ENCODE results near the gene CHCHD10. TPM values are rescaled to one million over a fixed set of nuclear protein-coding genes. Genes with fewer than 3 reads are reported as not detected.

CHCHD10 gene
- total and polyA plus RNA-seq, 2 donors (not counting 1 experiment from before 2014, with no cell fraction given), result 54.0 to 124 TPM

- ChIA-PET CTCF (interaction anchor here (0.8 to 2.3 kb wide), 6 partner anchors 15 to 68 kb away, joined by 3 to 7 read pairs (median 4); partner anchors contain the start of genes MMP11 and SLC2A11), POLR2A (interaction anchor here (0.7 to 2.3 kb wide), 9 partner anchors 8 to 154 kb away, joined by 3 to 11 read pairs (median 4); partner anchors contain the start of genes DERL3, MMP11, SLC2A11 and ZNF70)
- Mint-ChIP-seq H3K4me1 (peaks cover 45% of the 10 kb centered on the region), H3K27me3 (no peaks in the 10 kb centered on the region), H3K27ac (peak overlapping the region; percentile 15), H3K4me3 (peak overlapping the region; percentile 20), H3K9me3 (ENCODE audit: insufficient read depth) (no peaks in the 10 kb centered on the region)
- Histone ChIP-seq H2AFZ (ENCODE audit: insufficient read depth, low read depth, low read length, poor library complexity, severe bottlenecking) (no peak overlapping the region), H3K27ac (ENCODE audit: low read length in 2 of 2) (no peak overlapping the region), H4K20me1 (ENCODE audit: control insufficient read depth, insufficient read depth, low read length, poor library complexity, severe bottlenecking) (peaks cover 59% of the 10 kb centered on the region), H3K4me2 (replicated peaks; ENCODE audit: low read depth, low read length, poor library complexity, severe bottlenecking) (no peak overlapping the region), H3K9ac (ENCODE audit: low read length) (no peak overlapping the region), H3K36me3 (replicated peaks in 1 of 2; ENCODE audit: control extremely low read depth in 1 of 2, control insufficient read depth in 1 of 2, extremely low read depth in 1 of 2, insufficient read depth in 2 of 2, low read length in 1 of 2) (peaks cover 0 to 28% of the 10 kb centered on the region in 2 experiments), H3K27me3 (replicated peaks in 1 of 4; ENCODE audit: control extremely low read depth in 1 of 4, control insufficient read depth in 3 of 4, insufficient read depth in 4 of 4, low read length in 3 of 4) (no peaks in the 10 kb centered on the region), H3K79me2 (ENCODE audit: control insufficient read depth, insufficient read depth, low read length) (peaks cover 68% of the 10 kb centered on the region), H3K4me3 (ENCODE audit: control extremely low read depth in 1 of 5, extremely low read depth in 1 of 5, insufficient read depth in 1 of 5, low read depth in 2 of 5, low read length in 4 of 5) (no peak overlapping the region), H3K4me1 (ENCODE audit: control insufficient read depth in 2 of 2, insufficient read depth in 2 of 2, low read length in 2 of 2) (peaks cover 41 to 51% of the 10 kb centered on the region in 2 donors), H3K9me3 (ENCODE audit: control extremely low read depth in 1 of 3, control insufficient read depth in 2 of 3, insufficient read depth in 1 of 3, low read length in 2 of 3) (no peaks in the 10 kb centered on the region)
- ATAC-seq (ENCODE audit: low read depth), result no peak
- DNase-seq, result no peak
- 100% methylated on average over 2 of the region's 4 CpGs for WGBS (ENCODE audit: insufficient coverage)
- TF ChIP-seq EZH2 (IDR thresholded peaks at IDR 0.05; ENCODE audit: borderline replicate concordance, insufficient read depth, low read depth, low read length, poor library complexity, severe bottlenecking), result no peak
- TF ChIP-seq, protein P1, sequence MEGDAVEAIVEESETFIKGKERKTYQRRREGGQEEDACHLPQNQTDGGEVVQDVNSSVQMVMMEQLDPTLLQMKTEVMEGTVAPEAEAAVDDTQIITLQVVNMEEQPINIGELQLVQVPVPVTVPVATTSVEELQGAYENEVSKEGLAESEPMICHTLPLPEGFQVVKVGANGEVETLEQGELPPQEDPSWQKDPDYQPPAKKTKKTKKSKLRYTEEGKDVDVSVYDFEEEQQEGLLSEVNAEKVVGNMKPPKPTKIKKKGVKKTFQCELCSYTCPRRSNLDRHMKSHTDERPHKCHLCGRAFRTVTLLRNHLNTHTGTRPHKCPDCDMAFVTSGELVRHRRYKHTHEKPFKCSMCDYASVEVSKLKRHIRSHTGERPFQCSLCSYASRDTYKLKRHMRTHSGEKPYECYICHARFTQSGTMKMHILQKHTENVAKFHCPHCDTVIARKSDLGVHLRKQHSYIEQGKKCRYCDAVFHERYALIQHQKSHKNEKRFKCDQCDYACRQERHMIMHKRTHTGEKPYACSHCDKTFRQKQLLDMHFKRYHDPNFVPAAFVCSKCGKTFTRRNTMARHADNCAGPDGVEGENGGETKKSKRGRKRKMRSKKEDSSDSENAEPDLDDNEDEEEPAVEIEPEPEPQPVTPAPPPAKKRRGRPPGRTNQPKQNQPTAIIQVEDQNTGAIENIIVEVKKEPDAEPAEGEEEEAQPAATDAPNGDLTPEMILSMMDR (IDR thresholded peaks at IDR 0.05), result no peak
- intact Hi-C loops (cut with micrococcal nuclease), result loop anchor here (5.0 to 10.0 kb wide), 2 partner anchors 123 to 226 kb away; partner anchors contain the start of gene CABIN1
Observed at GRCh38 chr22:23789121-23789520, 21.3 kb upstream of the CHCHD10 start.

- DNase-seq (no peak), ATAC-seq (ENCODE audit: low read depth) (no peak)
- H3K9ac ChIP-seq (ENCODE audit: low read length), result peak overlapping the region; percentile 95
- CTCF ChIA-PET, result interaction anchor here (1.7 to 3.2 kb wide), 3 partner anchors 17 to 69 kb away, joined by 6 to 20 read pairs (median 6); partner anchors contain the start of gene SLC2A11
- Mint-ChIP-seq H3K4me1 (peaks cover 45% of the 10 kb centered on the region), H3K9me3 (ENCODE audit: insufficient read depth) (no peaks in the 10 kb centered on the region), H3K27ac (peak overlapping the region; percentile 91), H3K4me3 (peak overlapping the region; percentile 95), H3K27me3 (no peaks in the 10 kb centered on the region)
- H2AFZ ChIP-seq (ENCODE audit: insufficient read depth, low read depth, low read length, poor library complexity, severe bottlenecking), result no peak overlapping the region
- TF ChIP-seq EZH2 (IDR thresholded peaks at IDR 0.05; ENCODE audit: borderline replicate concordance, insufficient read depth, low read depth, low read length, poor library complexity, severe bottlenecking), result no peak
- TF ChIP-seq, protein P1 (IDR thresholded peaks at IDR 0.05), result no peak
- no peaks in the 10 kb centered on the region for H3K9me3 ChIP-seq (ENCODE audit: control extremely low read depth in 1 of 3, control insufficient read depth in 2 of 3, insufficient read depth in 1 of 3, low read length in 2 of 3)
- H3K4me1 ChIP-seq (ENCODE audit: control insufficient read depth in 2 of 2, insufficient read depth in 2 of 2, low read length in 2 of 2), result peaks cover 48 to 58% of the 10 kb centered on the region in 2 donors
- no peaks in the 10 kb centered on the region for H3K27me3 ChIP-seq (replicated peaks in 1 of 4; ENCODE audit: control extremely low read depth in 1 of 4, control insufficient read depth in 3 of 4, insufficient read depth in 4 of 4, low read length in 3 of 4)
- intact Hi-C loops (cut with micrococcal nuclease), result loop anchor here (1.0 to 10.0 kb wide), 8 partner anchors 12 to 227 kb away; partner anchors contain the start of genes CABIN1 and MMP11
- POLR2A ChIA-PET, result interaction anchor here (1.0 to 2.9 kb wide), 8 partner anchors 11 to 69 kb away, joined by 3 to 29 read pairs (median 8); partner anchors contain the start of genes DERL3, SLC2A11, VPREB3 and ZNF70
- peaks cover 53% of the 10 kb centered on the region for H4K20me1 ChIP-seq (ENCODE audit: control insufficient read depth, insufficient read depth, low read length, poor library complexity, severe bottlenecking)
- peaks cover 0 to 18% of the 10 kb centered on the region in 2 experiments for H3K36me3 ChIP-seq (replicated peaks in 1 of 2; ENCODE audit: control extremely low read depth in 1 of 2, control insufficient read depth in 1 of 2, extremely low read depth in 1 of 2, insufficient read depth in 2 of 2, low read length in 1 of 2)
- peak overlapping the region; percentile 80 for H3K4me2 ChIP-seq (replicated peaks; ENCODE audit: low read depth, low read length, poor library complexity, severe bottlenecking)
- WGBS (ENCODE audit: insufficient coverage), result 92% methylated on average over 2 of the region's 3 CpGs
- peak overlapping the region; percentile 72 to 95 (median 84) for H3K4me3 ChIP-seq (ENCODE audit: control extremely low read depth in 1 of 5, extremely low read depth in 1 of 5, insufficient read depth in 1 of 5, low read depth in 2 of 5, low read length in 4 of 5)
- H3K79me2 ChIP-seq (ENCODE audit: control insufficient read depth, insufficient read depth, low read length), result peaks cover 56% of the 10 kb centered on the region
- H3K27ac ChIP-seq (ENCODE audit: low read length in 2 of 2), result peak overlapping the region; percentile 48 to 98
Observed at GRCh38 chr22:23787910-23788309, 20.1 kb upstream of the CHCHD10 start.
